RKO (cell line): Measurements from ENCODE around the gene CLTCL1.

ENCODE experiments used
- DNase-seq: peaks from one replicate; pipeline ENCODE4 v3.0.0-alpha.2; 2016; ENCODE audit warnings: low spot score

CLTCL1 gene

GRCh38 chr22:19131685-19132015 is 159.9 kb downstream of the CLTCL1 start:
- no peak for DNase-seq

GRCh38 chr22:19130959-19131684 is 160.4 kb downstream of the CLTCL1 start, which contains the start of gene TSSK2:
TSS of gene TSSK2 (plus strand) at chr22:19131308. CDS start at chr22:19131400, 92 bp downstream.
- DNase-seq, result no peak

DNA sequence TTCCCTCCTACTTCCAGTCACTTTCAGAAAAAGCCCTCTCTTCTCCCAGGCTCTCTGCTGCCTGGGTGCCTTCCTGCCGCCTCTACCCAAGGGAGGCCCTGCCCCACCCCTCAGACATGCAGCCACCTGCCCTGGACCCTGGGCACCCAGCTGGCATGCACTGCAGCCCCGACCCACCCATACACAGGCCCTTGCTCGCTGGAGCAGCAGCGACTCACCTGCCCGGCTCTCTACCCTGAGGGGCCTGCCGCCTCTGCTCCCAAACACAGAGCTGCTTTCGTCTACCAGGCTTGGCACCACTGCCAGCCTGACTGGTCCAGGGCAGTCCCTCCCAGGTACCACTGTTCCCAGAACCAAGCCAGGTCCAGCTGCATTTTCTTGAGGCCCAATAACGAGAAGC is 161.6 kb downstream of the CLTCL1 start:
- DNase-seq, result no peak
